G401 (cell line): ENCODE results near the gene NRXN2. TPM values are rescaled to one million over a fixed set of nuclear protein-coding genes. Genes with fewer than 3 reads are reported as not detected.

Source experiments
- total RNA-seq: library from RNA; depleted of rRNA; stranded (reverse); fragments of >200 nt; shearing (Covaris generic); gene quantifications from 2 replicates; pipeline ENCODE4 v1.2.3, GENCODE V29; 2014; rRNA removed

Gene NRXN2
- total RNA-seq, 1 experiment from 2014 or later = 16.7 TPM

Other genes with a start within 250 kb of the NRXN2 start
- gene SLC22A11, start 167.3 kb downstream of the NRXN2 start, total RNA-seq = 0.61 TPM in 1 of 2 replicates, not detected in the other
- not detected in 2 replicates for gene SLC22A12, start 132.0 kb downstream of the NRXN2 start, total RNA-seq
- gene RASGRP2, start 20.9 kb upstream of the NRXN2 start, total RNA-seq = 0.62 and 1.9 TPM in 2 replicates
- 8.6 and 11.6 TPM in 2 replicates for gene PYGM, start 36.8 kb upstream of the NRXN2 start, total RNA-seq
- gene SF1, start 55.3 kb upstream of the NRXN2 start, total RNA-seq = 114 and 170 TPM in 2 replicates
- gene MAP4K2, start 80.0 kb upstream of the NRXN2 start, total RNA-seq = 24.7 and 26.6 TPM in 2 replicates
- gene MEN1, start 87.4 kb upstream of the NRXN2 start, total RNA-seq = 12.3 and 13.9 TPM in 2 replicates
- gene CDC42BPG, start 121.5 kb upstream of the NRXN2 start, total RNA-seq = 1.6 and 2.3 TPM in 2 replicates
- gene EHD1, start 155.4 kb upstream of the NRXN2 start, total RNA-seq = 25.3 and 32.4 TPM in 2 replicates
- 15.8 and 20.5 TPM in 2 replicates for gene ATG2A, start 194.0 kb upstream of the NRXN2 start, total RNA-seq
- gene PPP2R5B, start 201.5 kb upstream of the NRXN2 start, total RNA-seq = 11.7 and 20.5 TPM in 2 replicates
- gene GPHA2, start 212.7 kb upstream of the NRXN2 start, total RNA-seq = 0.54 and 0.80 TPM in 2 replicates
- gene MAJIN, start 248.9 kb upstream of the NRXN2 start, total RNA-seq = not detected in 2 replicates